NCI-H510A treated with DMSO at 0.1 percent for 48 hours (cell line): ENCODE measurements around the gene IRGC.

ENCODE experiments used
- DNase-seq: peaks from one replicate; lab custom pipeline; 2025; lab: John Stamatoyannopoulos, UW

The IRGC gene

GRCh38 chr19:43691755-43692154, 24.1 kb upstream of the IRGC start:
- DNase-seq: no peak

- DNase-seq: no peak
Observed at GRCh38 chr19:43692385-43692784, 23.5 kb upstream of the IRGC start.

- no peak for DNase-seq
Observed at GRCh38 chr19:43692877-43693276, 23.0 kb upstream of the IRGC start.

GRCh38 chr19:43694553-43694952, 21.3 kb upstream of the IRGC start:
- DNase-seq: no peak

GRCh38 chr19:43695985-43696704, 19.7 kb upstream of the IRGC start:
- DNase-seq: no peak

GRCh38 chr19:43697295-43697694, 18.6 kb upstream of the IRGC start:
- no peak for DNase-seq

GRCh38 chr19:43699506-43700394, 16.1 kb upstream of the IRGC start:
- DNase-seq: no peak

GRCh38 chr19:43700395-43701000, 15.4 kb upstream of the IRGC start:
- no peak for DNase-seq

GRCh38 chr19:43704002-43704705, 11.7 kb upstream of the IRGC start:
- DNase-seq: no peak

GRCh38 chr19:43705729-43706128, 10.1 kb upstream of the IRGC start:
- no peak for DNase-seq

- no peak for DNase-seq
Observed at GRCh38 chr19:43707158-43707712, 8.6 kb upstream of the IRGC start.

GRCh38 chr19:43708716-43709115, 7.2 kb upstream of the IRGC start:
- no peak for DNase-seq

GRCh38 chr19:43711751-43712355, 4.0 kb upstream of the IRGC start:
- DNase-seq: no peak

- DNase-seq: no peak
Observed at GRCh38 chr19:43713208-43713607, 2.7 kb upstream of the IRGC start.

GRCh38 chr19:43718627-43719377, 2.9 kb downstream of the IRGC start:
- DNase-seq: no peak

- no peak for DNase-seq
Observed at GRCh38 chr19:43719378-43719868, 3.5 kb downstream of the IRGC start.

GRCh38 chr19:43719918-43720317, 4.0 kb downstream of the IRGC start:
- no peak for DNase-seq

GRCh38 chr19:43720936-43721335, 5.1 kb downstream of the IRGC start:
- no peak for DNase-seq

GRCh38 chr19:43721469-43722048, 5.7 kb downstream of the IRGC start:
- DNase-seq: no peak

GRCh38 chr19:43723588-43723987, 7.7 kb downstream of the IRGC start:
- DNase-seq: no peak
